GM21619 (cell line): Measurements from ENCODE around the gene MAOA.

Source experiments
- ATAC-seq: cut with Tn5 transposase; IDR thresholded peaks from one replicate; pipeline ENCODE4 v1.9.1; 2021; ENCODE audit not compliant: unreplicated experiment

The MAOA gene

DNA sequence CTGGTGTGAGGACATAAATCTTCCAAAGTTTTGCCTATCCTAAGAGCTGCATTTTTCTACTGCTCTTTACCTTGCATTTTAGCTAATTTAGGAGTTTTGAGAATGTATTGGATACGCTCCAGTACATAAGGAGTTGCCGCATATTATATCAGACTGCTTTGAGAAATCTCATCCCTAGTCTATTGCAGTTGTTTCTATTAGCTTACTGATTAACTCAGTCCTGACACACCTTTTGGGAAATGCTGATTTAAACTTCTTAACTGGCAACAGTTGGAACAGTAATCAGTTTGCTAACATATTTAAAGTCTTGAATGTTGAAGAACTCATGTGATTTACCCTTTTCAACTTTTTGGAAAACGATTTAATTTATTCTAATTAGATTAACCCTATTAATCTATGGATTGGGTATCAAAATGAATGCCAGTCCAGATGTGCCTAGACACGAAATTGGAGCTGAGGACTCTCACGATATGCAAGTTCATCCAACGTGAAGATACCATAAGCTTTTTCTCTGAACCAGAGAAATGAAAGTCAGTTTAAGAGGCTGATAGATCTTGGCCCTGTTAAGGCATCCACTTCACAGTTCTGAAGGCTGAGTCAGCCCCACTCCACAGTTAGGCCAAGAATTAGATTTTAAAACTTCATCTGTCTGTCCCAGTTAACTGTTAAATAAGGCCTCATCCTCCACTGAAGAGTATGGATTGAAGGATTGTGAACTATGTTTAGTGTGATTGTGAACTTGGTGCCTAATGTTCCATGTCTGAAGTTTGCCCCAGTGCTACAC, 90.0 kb downstream of the MAOA start:
- no peak for ATAC-seq

DNA sequence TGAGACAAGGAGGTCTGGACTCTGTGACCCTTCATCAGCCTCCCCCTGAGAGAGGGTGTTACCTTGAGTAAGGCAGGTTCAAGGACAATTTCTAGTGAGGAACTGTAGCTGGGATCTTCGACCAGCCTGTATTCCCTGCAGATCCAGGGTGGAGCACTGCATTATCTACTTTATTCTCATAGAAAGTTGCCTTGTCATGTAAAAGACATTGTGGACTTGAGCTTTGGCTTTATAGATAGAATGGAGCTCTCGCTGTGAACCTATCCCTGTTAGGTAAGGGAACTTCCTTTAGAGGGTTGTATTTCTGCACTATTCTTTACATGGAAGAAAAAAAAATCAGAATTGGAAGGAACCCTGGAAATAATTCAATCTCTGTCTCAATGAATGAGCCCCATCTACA, 91.4 kb downstream of the MAOA start:
- ATAC-seq: no peak

DNA sequence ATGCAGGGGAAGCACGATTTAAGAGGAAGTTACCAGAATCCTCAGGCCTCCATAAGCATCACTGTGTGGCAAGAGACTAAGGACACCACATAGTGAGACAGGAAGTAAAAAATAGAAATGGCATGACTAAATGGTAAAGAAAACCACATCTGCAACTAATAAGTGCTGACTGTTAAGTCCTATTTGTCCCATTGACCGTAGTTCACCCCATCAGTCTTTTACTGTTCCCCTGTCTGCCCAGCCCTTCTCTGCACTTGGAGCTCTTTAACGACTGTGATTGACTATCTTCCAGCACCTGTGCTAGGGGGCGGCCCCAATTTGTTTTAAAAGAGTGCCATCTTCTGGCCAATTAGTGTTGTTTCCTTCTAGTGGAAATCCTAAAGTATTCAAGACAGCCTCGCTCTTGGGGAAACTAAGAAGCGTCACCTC, 94.2 kb downstream of the MAOA start:
- no peak for ATAC-seq

DNA sequence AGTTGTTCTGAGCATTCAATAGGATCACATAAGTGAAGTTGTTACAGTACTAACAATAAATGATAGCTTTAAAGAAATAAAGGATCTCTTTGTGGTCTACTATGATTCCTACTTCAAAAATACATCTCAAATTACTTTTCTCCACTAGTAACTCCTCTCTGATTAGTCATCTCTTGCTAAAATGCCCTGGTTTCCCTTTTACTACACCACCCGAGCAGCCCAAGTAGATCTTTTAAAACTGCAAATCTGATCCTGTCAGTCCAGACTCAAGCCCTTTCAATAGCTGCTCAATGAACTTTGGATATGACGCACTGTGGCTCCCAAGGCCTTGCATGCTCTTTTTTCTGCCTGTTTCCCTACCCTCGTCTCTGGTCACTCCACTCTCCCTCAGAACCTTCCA, 97.5 kb downstream of the MAOA start:
- ATAC-seq: no peak

DNA sequence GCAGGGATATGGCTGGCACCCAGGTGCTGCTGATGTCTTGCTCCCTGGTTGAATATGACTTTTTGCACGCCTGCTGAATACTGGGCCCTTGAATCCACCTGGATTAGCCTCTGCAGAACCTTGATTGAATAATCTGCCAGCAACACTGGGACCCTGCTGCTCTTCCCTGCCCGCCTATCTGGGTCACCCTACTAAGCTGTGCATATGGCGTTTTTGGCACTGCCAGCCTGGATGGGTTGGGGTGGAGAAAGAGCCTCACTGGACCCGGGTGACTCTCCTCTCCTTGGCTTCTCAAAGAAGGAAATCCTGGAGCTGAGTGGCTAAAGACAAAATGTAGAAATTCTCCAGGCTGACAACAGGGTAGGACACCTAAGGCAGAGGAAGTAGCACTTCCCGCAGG, 100.0 kb downstream of the MAOA start:
- no peak for ATAC-seq

DNA sequence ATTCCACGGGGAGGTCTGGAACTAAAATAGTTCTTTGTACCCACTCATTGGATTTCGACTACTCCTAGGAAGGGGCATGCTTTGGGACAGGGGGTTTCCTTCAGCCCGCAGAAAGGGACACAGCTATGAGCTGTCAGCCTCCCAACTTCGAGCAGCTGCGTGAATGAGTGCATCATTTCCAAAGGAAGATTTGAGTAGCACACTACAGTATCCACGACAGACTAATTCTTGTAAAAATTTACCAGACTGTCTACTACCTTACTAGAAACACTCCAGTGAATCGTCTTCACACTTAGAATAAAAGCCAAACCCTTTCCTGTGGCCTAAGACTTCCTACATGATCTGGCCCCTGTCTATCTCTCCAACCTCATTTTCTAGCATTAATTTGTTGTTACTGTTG, 101.9 kb downstream of the MAOA start:
- no peak for ATAC-seq

DNA sequence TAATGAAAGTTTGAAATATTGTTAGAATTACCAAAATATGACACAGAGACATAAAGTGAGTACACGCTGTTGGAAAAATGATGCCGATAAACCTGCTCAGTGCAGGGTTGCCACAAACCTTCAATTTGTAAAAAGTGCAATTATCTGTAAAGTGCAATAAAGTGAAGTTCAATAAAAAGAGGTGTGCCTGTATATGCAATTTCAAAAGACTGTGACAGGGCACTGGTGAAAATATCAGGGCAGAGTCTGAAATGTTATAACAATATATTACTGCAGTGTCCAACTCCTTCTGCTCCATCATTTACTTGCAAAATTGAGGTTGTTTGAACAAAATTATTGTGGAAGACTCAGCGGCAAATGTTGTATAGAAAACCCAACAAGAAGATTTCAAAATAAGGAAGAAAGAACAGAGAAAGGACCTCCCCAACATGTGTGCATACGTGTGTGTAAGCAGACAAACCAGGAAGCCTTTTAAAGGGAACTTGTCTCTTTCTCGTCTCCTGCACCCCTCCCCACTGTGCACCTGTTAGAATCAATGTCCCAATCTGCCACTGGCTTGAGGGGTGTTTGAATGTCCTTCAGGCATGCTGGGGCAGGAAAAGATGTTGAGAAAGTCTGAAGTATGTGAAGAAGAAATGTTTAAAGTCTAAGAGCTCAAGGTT, 130.0 kb downstream of the MAOA start:
- no peak for ATAC-seq
